Progenitor cell of endocrine pancreas (in vitro differentiated cells): ENCODE measurements around the gene ZNF726. TPM values are rescaled to one million over a fixed set of nuclear protein-coding genes. Genes with fewer than 3 reads are reported as not detected.

Experiments
- DNase-seq: peaks from one replicate; pipeline ENCODE4 v3.0.0; 2021; ENCODE audit warnings: low spot score; ENCODE audit not compliant: unreplicated experiment
- H3K27ac Mint-ChIP-seq: 2 replicates; pipeline ENCODE4 v1.8.0; 2021; ENCODE audit warnings: mild to moderate bottlenecking, moderate library complexity, mixed read lengths
- H3K27me3 Mint-ChIP-seq: 2 replicates; pipeline ENCODE4 v1.8.0; 2021; ENCODE audit warnings: mixed read lengths
- H3K36me3 Mint-ChIP-seq: 2 replicates; pipeline ENCODE4 v1.8.0; 2022; ENCODE audit warnings: mixed read lengths; ENCODE audit not compliant: insufficient read depth
- H3K4me1 Mint-ChIP-seq: 2 replicates; pipeline ENCODE4 v1.8.0; 2021; ENCODE audit warnings: low read depth, mixed read lengths
- H3K4me3 Mint-ChIP-seq: 2 replicates; pipeline ENCODE4 v1.8.0; 2021; ENCODE audit warnings: low read depth, mild to moderate bottlenecking, moderate library complexity, mixed read lengths
- H3K9me3 Mint-ChIP-seq: 2 replicates; pipeline ENCODE4 v1.8.0; 2021; ENCODE audit warnings: low read depth, mixed read lengths
- CTCF ChIP-seq: fragments of 200-600 bp; sonication (generic); IDR thresholded peaks from one replicate; pipeline ENCODE4 v1.5.0; 2021; ENCODE audit warnings: antibody characterized with exemption, mild to moderate bottlenecking; ENCODE audit not compliant: unreplicated experiment
- total RNA-seq: library from RNA; stranded (reverse); gene quantifications from 2 replicates; pipeline ENCODE4 v1.2.1, GENCODE V29; 2021

Gene ZNF726
- total RNA-seq, 1 donor from 2014 or later, result 5.7 TPM

- Mint-ChIP-seq H3K36me3 (peaks cover 2% of the 10 kb centered on the region), H3K27ac (no peak overlapping the region), H3K4me1 (no peaks in the 10 kb centered on the region), H3K27me3 (peaks cover under 1% of the 10 kb centered on the region), H3K9me3 (peaks cover 61% of the 10 kb centered on the region), H3K4me3 (no peak overlapping the region)
- no peak for DNase-seq
- no peak for TF ChIP-seq CTCF
Measured at GRCh38 chr19:23978068-23978467, 63.4 kb downstream of the ZNF726 start.

- Mint-ChIP-seq H3K4me1 (no peaks in the 10 kb centered on the region), H3K4me3 (no peak overlapping the region), H3K36me3 (no peaks in the 10 kb centered on the region), H3K9me3 (peaks cover 74% of the 10 kb centered on the region), H3K27me3 (no peaks in the 10 kb centered on the region), H3K27ac (no peak overlapping the region)
- no peak for DNase-seq
- TF ChIP-seq CTCF, result no peak
Measured at GRCh38 chr19:23980805-23981204, 66.1 kb downstream of the ZNF726 start.

- DNase-seq, result no peak
- H3K36me3 Mint-ChIP-seq, result no peaks in the 10 kb centered on the region
- H3K27me3 Mint-ChIP-seq, result no peaks in the 10 kb centered on the region
- TF ChIP-seq CTCF, result no peak
- H3K9me3 Mint-ChIP-seq, result peaks cover 79% of the 10 kb centered on the region
- H3K4me1 Mint-ChIP-seq, result no peaks in the 10 kb centered on the region
- no peak overlapping the region for H3K27ac Mint-ChIP-seq
- no peak overlapping the region for H3K4me3 Mint-ChIP-seq
Measured at GRCh38 chr19:23981863-23982262, 67.2 kb downstream of the ZNF726 start.

GRCh38 chr19:23983406-23983805, 68.7 kb downstream of the ZNF726 start:
- no peak overlapping the region for H3K4me3 Mint-ChIP-seq
- no peaks in the 10 kb centered on the region for H3K36me3 Mint-ChIP-seq
- no peak for TF ChIP-seq CTCF
- no peaks in the 10 kb centered on the region for H3K27me3 Mint-ChIP-seq
- no peak for DNase-seq
- no peak overlapping the region for H3K27ac Mint-ChIP-seq
- H3K9me3 Mint-ChIP-seq, result peaks cover 80% of the 10 kb centered on the region
- no peaks in the 10 kb centered on the region for H3K4me1 Mint-ChIP-seq

Other genes starting within 250 kb of the ZNF726 start
- 26.9 and 29.7 TPM in 2 replicates for gene ZNF675, start 227.7 kb upstream of the ZNF726 start, total RNA-seq
- 10.2 and 11.5 TPM in 2 replicates for gene ZNF681, start 156.0 kb upstream of the ZNF726 start, total RNA-seq
- gene ZNF254, start 172.3 kb downstream of the ZNF726 start, total RNA-seq, result 42.3 and 44.0 TPM in 2 replicates